ENCODE measurements around the gene OTOA. TPM values are rescaled to one million over a fixed set of nuclear protein-coding genes. Genes with fewer than 3 reads are reported as not detected.

The OTOA gene
- total and polyA plus RNA-seq, 2 donors (not counting 3 experiments of a cell fraction or from before 2014, with no cell fraction given): 0.22 TPM; not detected in 1

- Histone ChIP-seq H3K27me3 (ENCODE audit: control insufficient read depth in 2 of 2, insufficient read depth in 2 of 2, low read length in 2 of 2) (no peaks in the 10 kb centered on the region), H3K36me3 (ENCODE audit: control insufficient read depth in 2 of 2, extremely low read depth in 1 of 2, insufficient read depth in 2 of 2, low read length in 2 of 2) (peaks cover 4 to 9% of the 10 kb centered on the region in 2 experiments), H3K9me3 (replicated peaks; ENCODE audit: control insufficient read depth, insufficient read depth, low read length) (no peaks in the 10 kb centered on the region), H4K20me1 (replicated peaks; ENCODE audit: control insufficient read depth, extremely low read depth, insufficient read depth, low read length) (no peaks in the 10 kb centered on the region), H3K9me1 (replicated peaks; ENCODE audit: control insufficient read depth, extremely low read depth, insufficient read depth, low read length) (no peaks in the 10 kb centered on the region), H2AFZ (ENCODE audit: low read depth, low read length) (no peak overlapping the region), H3K9ac (replicated peaks; ENCODE audit: extremely low read depth, insufficient read depth, low read length) (no peak overlapping the region), H3K4me3 (replicated peaks in 1 of 3; ENCODE audit: insufficient read depth in 1 of 3, low read depth in 1 of 3, low read length in 3 of 3) (no peak overlapping the region), H3K4me2 (ENCODE audit: insufficient read depth, low read length) (no peak overlapping the region), H3K79me2 (ENCODE audit: control insufficient read depth, insufficient read depth, low read length) (peaks cover 8% of the 10 kb centered on the region), H3K27ac (ENCODE audit: insufficient read depth, low read depth, low read length) (no peak overlapping the region), H3K4me1 (ENCODE audit: control insufficient read depth, extremely low read depth, insufficient read depth, low read length) (peaks cover 14% of the 10 kb centered on the region)
- ChIA-PET CTCF (interaction anchor here (1.2 kb wide), 1 partner anchor 16 kb away, joined by 5 read pairs; no protein-coding TSS in a partner anchor), POLR2A (no interaction called here)
- BruUV-seq (replicated peaks): no TSS peak
- no peak for TF ChIP-seq CTCF (IDR thresholded peaks at IDR 0.05; ENCODE audit: extremely low read depth in 1 of 2, insufficient read depth in 1 of 2, low read depth in 1 of 2, low read length in 2 of 2)
- no peak for TF ChIP-seq GATA2 (IDR thresholded peaks at IDR 0.05; ENCODE audit: insufficient read depth, insufficient read length, low read depth, low read length)
- TF ChIP-seq FOS (IDR thresholded peaks at IDR 0.05; ENCODE audit: borderline replicate concordance, insufficient read depth, low read length): no peak
- no peak for TF ChIP-seq MAX (IDR thresholded peaks at IDR 0.05; ENCODE audit: insufficient read depth, insufficient read length)
- no peak for TF ChIP-seq POLR2AphosphoS5 (IDR thresholded peaks at IDR 0.05; ENCODE audit: insufficient read depth, low read depth, low read length)
- TF ChIP-seq POLR2A (IDR thresholded peaks at IDR 0.05; ENCODE audit: low read depth, low read length): no peak
- TF ChIP-seq JUN (IDR thresholded peaks at IDR 0.05; ENCODE audit: borderline replicate concordance, insufficient read depth, insufficient read length, low read depth): no peak
- TF ChIP-seq MYC (IDR thresholded peaks at IDR 0.05; ENCODE audit: low read depth, low read length): no peak
- TF ChIP-seq EZH2 (IDR thresholded peaks at IDR 0.05; ENCODE audit: borderline replicate concordance, low read depth, low read length, severe bottlenecking): no peak
- FAIRE-seq: no peak
- dilution Hi-C loops (cut with MboI; ENCODE audit: extremely low pct_ligation_motif_present, low sequenced_read_pairs) (no loop called here), intact Hi-C loops (cut with micrococcal nuclease) (loop anchor here (10.0 kb wide), 1 partner anchor 1440 kb away; no protein-coding TSS in a partner anchor)
- no peak for DNase-seq (ENCODE audit: low read depth, low spot score)
Observed at GRCh38 chr16:21625026-21625425, 38.7 kb upstream of the OTOA start.

All from endothelial cell of umbilical vein (primary cell).